MM.1S (cell line): Measurements from ENCODE around the gene PFDN4.
"Not testable (repeated sequence)": the region's sequence is repeated elsewhere in the genome, so short reads cannot be mapped to it uniquely, and the experiment has no call there.

Experiments used
- EZH2 ChIP-seq: fragments of 300-600 bp; sonication (generic); optimal IDR thresholded peaks from 2 replicates; pipeline ENCODE3; 2017; ENCODE audit warnings: low read depth, mild to moderate bottlenecking, antibody characterized with exemption, low read length, mixed read lengths
- EZH2phosphoT487 ChIP-seq: fragments of 300-600 bp; sonication (generic); IDR thresholded peaks from 2 replicates; pipeline ENCODE4 v1.6.1; 2018; ENCODE audit warnings: antibody characterized with exemption, low read length
- TF ChIP-seq, protein P1 (sequence below): fragments of 300-600 bp; sonication (generic); IDR thresholded peaks from 2 replicates; pipeline ENCODE4 v1.5.1; 2016; ENCODE audit warnings: antibody characterized with exemption, low read length, mixed read lengths

GRCh38 chr20:54224642-54225041 is 16.8 kb downstream of the PFDN4 start:
- TF ChIP-seq, protein P1, sequence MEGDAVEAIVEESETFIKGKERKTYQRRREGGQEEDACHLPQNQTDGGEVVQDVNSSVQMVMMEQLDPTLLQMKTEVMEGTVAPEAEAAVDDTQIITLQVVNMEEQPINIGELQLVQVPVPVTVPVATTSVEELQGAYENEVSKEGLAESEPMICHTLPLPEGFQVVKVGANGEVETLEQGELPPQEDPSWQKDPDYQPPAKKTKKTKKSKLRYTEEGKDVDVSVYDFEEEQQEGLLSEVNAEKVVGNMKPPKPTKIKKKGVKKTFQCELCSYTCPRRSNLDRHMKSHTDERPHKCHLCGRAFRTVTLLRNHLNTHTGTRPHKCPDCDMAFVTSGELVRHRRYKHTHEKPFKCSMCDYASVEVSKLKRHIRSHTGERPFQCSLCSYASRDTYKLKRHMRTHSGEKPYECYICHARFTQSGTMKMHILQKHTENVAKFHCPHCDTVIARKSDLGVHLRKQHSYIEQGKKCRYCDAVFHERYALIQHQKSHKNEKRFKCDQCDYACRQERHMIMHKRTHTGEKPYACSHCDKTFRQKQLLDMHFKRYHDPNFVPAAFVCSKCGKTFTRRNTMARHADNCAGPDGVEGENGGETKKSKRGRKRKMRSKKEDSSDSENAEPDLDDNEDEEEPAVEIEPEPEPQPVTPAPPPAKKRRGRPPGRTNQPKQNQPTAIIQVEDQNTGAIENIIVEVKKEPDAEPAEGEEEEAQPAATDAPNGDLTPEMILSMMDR: not testable (repeated sequence)
- not testable (repeated sequence) for TF ChIP-seq EZH2, EZH2phosphoT487
